ENCODE data around the gene OR51V1. TPM values are rescaled to one million over a fixed set of nuclear protein-coding genes. Genes with fewer than 3 reads are reported as not detected.

The OR51V1 gene
- total and polyA plus RNA-seq, 10 of the 15 experiments (the other 5 are each of a cell fraction or from before 2014, with no cell fraction given), result not detected

DNA sequence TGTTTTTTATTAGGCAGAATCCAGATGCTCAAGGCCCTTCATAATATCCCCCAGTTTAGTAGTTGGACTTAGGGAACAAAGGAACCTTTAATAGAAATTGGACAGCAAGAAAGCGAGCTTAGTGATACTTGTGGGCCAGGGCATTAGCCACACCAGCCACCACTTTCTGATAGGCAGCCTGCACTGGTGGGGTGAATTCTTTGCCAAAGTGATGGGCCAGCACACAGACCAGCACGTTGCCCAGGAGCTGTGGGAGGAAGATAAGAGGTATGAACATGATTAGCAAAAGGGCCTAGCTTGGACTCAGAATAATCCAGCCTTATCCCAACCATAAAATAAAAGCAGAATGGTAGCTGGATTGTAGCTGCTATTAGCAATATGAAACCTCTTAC is 25.0 kb upstream of the OR51V1 start:
- Histone ChIP-seq H3K79me2 (ENCODE audit: control insufficient read depth, insufficient read depth, low read length) (no peaks in the 10 kb centered on the region), H3K4me3 (no peak overlapping the region), H3K36me3 (ENCODE audit: control insufficient read depth in 2 of 2, insufficient read depth in 2 of 2, low read length in 1 of 2) (no peaks in the 10 kb centered on the region), H2AFZ (ENCODE audit: control insufficient read depth, low read depth, low read length) (no peak overlapping the region), H3K4me1 (ENCODE audit: control insufficient read depth, insufficient read depth, low read length) (no peaks in the 10 kb centered on the region), H3K9me3 (replicated peaks; ENCODE audit: control insufficient read depth, insufficient read depth, low read length) (no peaks in the 10 kb centered on the region), H3K9ac (ENCODE audit: control insufficient read depth, insufficient read depth, low read length) (no peak overlapping the region), H3K27ac (ENCODE audit: control insufficient read depth, insufficient read depth) (no peak overlapping the region), H3K27me3 (replicated peaks in 1 of 2; ENCODE audit: control insufficient read depth in 2 of 2, insufficient read depth in 2 of 2, low read length in 1 of 2) (no peaks in the 10 kb centered on the region), H3K4me2 (ENCODE audit: control insufficient read depth, insufficient read depth) (no peak overlapping the region), H4K20me1 (ENCODE audit: control insufficient read depth, insufficient read depth) (no peaks in the 10 kb centered on the region)
- ATAC-seq, result no peak; the same call in 2 of the 3 replicates
- ChIA-PET RAD21 (ENCODE audit: unreplicated experiment) (no interaction called here), POLR2A (no interaction called here), CTCF (no interaction called here), SMC1A (ENCODE audit: uncharacterized antibody, unreplicated experiment) (no interaction called here)
- in situ Hi-C loops (cut with MboI), result no loop called here
- intact Hi-C loops (cut with micrococcal nuclease; ENCODE audit: unreplicated experiment), result no loop called here
- FAIRE-seq, result no peak
- no TSS peak for BruUV-seq (replicated peaks)
- WGBS (ENCODE audit: insufficient coverage, insufficient replicate concordance, low lambda C conversion rate, missing lambda C conversion rate), result 9% methylated on average over 2 of the region's 2 CpGs
- no peak for DNase-seq (ENCODE audit: low read depth, low spot score)
- TF ChIP-seq NFYA (IDR thresholded peaks at IDR 0.05; ENCODE audit: borderline replicate concordance, low read depth, low read length) (no peak), WRNIP1 (IDR thresholded peaks at IDR 0.05; ENCODE audit: borderline replicate concordance, low read depth, low read length) (no peak), REST (IDR thresholded peaks at IDR 0.05; ENCODE audit: low read depth, low read length) (no peak), CHD4 (IDR thresholded peaks at IDR 0.05) (no peak), ZBTB4 (CRISPR knock-in tag; IDR thresholded peaks at IDR 0.05) (no peak), TCF3 (IDR thresholded peaks at IDR 0.05; ENCODE audit: borderline replicate concordance, insufficient read depth, low read depth, low read length) (no peak), EED (IDR thresholded peaks at IDR 0.05; ENCODE audit: low read depth) (no peak), MLLT1 (IDR thresholded peaks at IDR 0.05) (no peak), GABPA (IDR thresholded peaks at IDR 0.05; ENCODE audit: low read depth) (no peak), CREM (IDR thresholded peaks at IDR 0.05; ENCODE audit: low read depth) (no peak), RBBP5 (conservative IDR thresholded peaks at IDR 0.05) (no peak), TAF1 (IDR thresholded peaks at IDR 0.05; ENCODE audit: borderline replicate concordance, low read depth, low read length) (no peak)
